Activated T-helper 9 cell treated with anti-CD3 and anti-CD28 coated beads, Interleukin-2, amount 50 U/mL, for 16 hours (primary cell): ENCODE data around the gene PINK1.
A peak's percentile ranks its signal among the peaks of the same experiment; 100 is the strongest.
"Not testable (repeated sequence)": the region's sequence is repeated elsewhere in the genome, so short reads cannot be mapped to it uniquely, and the experiment has no call there.

Source experiments
- DNase-seq: peaks from one replicate; pipeline ENCODE4 v3.0.0-alpha.2; 2020; ENCODE audit warnings: low read depth

The PINK1 gene

DNA sequence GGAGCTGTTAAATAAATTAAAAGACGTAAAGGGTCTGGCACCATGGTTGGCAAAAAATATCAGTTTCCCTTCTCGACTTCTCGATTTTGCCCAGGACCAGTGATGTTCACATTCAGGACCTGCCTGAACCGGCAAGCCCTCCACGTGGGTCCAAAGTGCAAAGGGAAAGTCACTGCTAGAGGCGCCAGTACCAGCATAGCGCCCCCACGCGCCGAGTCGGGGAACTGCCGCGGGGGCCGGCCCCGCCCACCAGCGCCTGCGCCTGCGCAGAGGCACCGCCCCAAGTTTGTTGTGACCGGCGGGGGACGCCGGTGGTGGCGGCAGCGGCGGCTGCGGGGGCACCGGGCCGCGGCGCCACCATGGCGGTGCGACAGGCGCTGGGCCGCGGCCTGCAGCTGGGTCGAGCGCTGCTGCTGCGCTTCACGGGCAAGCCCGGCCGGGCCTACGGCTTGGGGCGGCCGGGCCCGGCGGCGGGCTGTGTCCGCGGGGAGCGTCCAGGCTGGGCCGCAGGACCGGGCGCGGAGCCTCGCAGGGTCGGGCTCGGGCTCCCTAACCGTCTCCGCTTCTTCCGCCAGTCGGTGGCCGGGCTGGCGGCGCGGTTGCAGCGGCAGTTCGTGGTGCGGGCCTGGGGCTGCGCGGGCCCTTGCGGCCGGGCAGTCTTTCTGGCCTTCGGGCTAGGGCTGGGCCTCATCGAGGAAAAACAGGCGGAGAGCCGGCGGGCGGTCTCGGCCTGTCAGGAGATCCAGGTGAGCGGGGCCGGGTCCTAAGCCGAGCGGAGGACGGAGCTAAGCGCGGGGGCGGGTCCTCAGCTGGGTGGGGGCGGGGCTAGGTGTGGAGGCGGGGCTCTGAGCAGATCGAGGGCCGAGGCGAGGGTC is at the start of gene PINK1:
PINK1 (plus strand) TSS at position 269 of the 875 bp plus-strand sequence; CDS start at position 360, 91 bp downstream.
- DNase-seq, result peak; percentile 80

- DNase-seq, result no peak
Measured at GRCh38 chr1:20584890-20585289, 48.4 kb upstream of the PINK1 start.

DNA sequence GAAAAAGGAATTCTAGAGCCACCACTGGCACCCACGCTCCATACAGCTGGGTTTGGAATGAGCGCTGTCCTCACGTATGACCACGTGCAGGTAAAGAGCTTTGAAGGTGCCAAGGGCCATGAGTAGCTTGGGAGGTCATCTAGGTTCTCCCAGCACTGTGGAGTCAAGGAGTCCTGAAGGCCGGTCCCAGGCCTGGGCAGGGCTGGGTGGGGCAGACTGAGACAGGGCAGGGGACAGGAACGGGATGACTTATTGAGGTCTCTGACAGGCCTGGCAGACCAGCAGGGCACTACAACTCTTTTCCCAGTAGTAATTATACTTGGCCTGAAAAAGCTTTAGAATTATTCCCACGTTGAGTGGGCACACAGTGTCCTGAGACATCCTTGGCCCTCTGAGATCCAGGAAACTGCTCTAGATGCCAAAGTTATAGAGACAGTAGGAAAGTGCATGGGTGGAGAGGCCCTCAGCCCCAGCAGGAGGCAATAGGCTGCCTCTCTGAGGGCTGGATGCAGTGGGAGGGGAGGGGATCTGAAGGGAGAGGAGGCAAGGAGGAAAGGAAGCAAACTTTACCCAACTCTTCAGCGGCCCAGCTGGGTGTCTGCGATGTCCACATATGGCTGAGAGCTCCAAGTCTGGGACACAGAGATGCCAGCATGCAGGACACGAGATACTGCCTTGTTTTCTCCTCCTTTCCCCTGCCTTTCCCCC is 46.2 kb upstream of the PINK1 start:
- no peak for DNase-seq

DNA sequence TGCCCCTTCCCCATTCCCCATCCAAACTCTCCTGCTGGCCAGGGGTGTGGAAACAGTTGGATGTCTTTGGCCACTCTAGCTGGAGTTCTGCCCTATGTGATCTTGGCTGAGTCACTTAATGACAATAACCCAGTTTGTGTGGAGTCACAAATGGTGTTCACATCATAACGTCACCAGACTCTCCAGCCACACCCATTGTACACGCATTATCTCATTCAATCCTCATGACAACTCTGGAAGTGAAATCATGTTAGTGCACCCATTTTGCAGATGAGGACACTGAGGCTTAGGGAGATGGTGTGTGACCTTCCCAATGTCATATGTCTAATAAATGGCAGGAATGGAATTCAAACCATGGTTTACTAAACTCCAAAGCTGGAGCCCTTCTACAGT is 45.6 kb upstream of the PINK1 start:
- DNase-seq, result no peak

DNA sequence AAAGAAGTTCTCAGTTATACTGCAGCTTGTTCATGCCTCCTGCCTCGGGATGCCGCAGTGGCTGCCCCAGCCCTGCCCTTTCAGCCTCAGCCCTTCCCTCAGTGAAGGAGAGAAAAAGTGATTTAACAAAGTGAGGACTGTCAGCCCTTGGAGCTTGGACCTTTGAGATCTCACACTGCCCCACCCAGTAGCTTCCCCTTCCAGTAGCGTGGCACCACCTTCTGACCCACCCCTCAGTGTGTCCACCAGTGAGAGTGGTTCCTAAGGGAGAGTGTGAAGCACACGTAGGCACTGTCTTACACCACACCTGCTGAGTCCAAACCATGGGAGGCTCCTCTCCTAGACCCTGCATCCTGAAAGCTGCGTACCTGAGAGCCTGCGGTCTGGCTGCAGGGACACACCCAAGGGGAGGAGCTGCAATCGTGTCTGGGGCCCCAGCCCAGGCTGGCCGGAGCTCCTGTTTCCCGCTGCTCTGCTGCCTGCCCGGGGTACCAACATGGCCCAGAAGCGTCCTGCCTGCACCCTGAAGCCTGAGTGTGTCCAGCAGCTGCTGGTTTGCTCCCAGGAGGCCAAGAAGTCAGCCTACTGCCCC is 44.5 kb upstream of the PINK1 start, which contains the start of gene CDA:
CDA (plus strand) TSS at position 464 of the 592 bp plus-strand sequence; CDS start at position 497, 33 bp downstream.
- DNase-seq, result no peak

DNA sequence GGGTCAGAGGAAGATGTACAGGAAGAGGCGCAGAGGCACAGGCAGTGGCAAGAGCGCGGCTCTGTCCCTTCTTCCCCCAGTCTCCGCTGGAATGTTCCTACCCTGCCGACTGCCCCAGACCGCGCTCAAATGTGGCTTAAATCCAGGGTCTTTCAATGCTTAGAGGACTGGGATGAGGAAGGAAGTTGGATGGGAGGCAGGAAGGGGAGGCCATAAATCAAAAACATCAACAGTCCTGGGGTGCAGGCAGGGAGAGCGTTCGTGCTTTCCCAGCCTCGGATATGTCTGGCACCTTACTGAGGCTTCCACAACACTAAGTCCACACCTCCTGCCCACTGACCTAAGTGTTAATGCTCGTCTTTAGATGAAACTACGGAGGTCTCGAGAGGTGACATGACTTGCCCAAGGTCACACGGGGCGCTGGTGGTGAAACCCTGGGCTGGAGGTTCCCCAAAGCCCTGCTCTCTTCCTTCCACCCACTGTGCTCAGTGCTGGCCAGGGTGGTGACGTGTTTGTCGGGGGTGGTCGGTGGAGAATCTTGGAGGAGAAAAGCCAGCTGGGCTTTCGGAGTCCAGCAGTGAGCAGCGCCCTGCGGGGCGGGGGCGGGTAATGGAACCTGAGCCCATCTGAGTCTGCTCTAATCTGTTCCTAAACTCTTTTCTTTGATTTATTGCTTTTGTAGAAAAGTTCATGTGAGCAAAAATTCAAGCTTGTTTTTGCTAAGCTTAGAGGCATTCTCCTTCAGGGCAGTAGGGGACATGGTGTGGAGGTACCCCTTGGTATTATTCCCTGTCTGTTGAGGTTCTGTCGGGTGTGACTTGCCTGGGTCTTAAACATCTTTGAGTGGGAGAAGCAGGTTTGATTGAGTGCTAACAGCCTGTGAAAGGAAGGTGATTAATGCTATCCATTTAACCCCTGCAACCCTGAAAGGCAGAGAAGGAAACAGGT is 43.7 kb upstream of the PINK1 start:
- DNase-seq, result no peak

DNA sequence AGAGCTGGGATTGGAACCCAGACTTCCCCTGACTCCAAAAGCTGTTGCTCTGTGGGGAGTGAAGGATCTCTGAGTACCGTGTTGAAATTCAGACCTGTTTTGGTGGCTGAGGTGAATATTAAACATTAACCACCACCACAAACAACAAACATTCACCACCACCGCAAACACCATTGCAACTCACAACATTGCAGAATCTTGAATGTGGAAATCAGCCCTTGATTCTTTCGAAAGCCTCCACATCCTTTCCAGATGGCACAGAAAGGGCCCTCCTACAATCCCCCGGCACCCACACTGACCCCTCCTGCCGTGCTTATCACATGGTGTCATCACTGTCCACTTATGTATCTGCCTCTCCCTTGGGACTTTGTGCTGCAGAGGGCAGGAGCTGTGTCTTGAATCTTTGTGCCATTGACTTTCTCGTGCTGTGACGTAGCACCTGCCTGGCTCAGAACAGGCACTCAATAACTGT is 42.9 kb upstream of the PINK1 start:
- DNase-seq, result no peak

- no peak for DNase-seq
Measured at GRCh38 chr1:20593756-20594155, 39.5 kb upstream of the PINK1 start.

DNA sequence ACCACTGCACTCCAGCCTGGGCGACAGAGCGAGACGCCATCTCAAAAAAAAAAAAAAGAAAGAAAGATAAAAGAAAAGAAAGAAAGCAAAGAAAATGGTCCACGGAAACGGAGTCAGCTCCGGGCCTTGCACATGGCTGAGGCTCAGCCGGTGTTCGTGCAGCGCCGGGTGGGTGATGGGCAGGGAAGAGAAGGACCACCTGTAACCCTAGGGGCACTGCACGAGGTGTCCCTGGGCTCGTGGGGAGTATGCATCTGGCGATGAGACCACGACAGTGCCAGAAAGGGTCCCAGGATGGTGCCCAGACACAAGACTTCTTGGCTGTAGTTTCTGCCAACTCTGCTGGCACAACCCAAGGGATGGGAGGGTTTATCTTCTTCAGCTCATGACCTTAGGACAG is 38.5 kb upstream of the PINK1 start:
- DNase-seq, result no peak

DNA sequence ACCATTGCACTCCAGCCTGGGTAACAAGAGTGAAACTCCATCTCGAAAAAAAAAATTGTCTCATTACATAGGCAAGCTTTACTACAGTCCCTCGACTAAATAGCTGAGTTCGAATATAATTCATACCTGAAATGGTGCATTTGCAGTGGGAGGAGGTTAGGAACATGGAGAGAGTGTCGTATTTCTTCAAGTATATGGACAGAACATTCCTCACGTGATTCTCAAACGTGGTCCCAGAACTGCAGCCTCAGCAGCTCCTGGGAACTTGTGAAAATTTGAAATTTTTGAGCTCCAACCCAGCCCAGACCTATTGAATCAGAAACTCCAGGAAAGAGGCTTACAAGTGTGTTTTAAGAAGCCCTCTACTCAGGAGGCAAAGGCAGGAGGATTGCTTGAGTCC is 37.2 kb upstream of the PINK1 start:
- no peak for DNase-seq

DNA sequence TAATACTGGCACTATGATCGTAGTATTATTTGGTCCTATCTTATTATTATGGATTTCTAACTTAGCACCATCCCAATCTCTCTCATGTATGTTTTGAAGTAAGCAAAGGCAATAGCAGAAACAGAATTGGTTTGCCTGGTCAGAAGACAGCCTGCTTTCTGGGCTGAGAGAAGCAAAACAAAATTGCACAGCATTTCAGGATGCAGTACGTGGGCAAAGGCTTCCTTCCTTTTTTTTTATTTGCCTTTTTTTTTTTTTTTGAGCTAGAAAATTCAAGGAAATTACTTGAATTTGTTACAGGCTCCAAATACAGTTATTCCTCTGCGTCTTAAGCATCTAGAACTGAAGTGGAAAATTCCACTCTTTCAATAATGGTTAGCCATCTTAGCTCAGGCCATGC is 35.6 kb upstream of the PINK1 start:
- DNase-seq, result no peak

- no peak for DNase-seq
Measured at GRCh38 chr1:20600156-20600555, 33.1 kb upstream of the PINK1 start.

DNA sequence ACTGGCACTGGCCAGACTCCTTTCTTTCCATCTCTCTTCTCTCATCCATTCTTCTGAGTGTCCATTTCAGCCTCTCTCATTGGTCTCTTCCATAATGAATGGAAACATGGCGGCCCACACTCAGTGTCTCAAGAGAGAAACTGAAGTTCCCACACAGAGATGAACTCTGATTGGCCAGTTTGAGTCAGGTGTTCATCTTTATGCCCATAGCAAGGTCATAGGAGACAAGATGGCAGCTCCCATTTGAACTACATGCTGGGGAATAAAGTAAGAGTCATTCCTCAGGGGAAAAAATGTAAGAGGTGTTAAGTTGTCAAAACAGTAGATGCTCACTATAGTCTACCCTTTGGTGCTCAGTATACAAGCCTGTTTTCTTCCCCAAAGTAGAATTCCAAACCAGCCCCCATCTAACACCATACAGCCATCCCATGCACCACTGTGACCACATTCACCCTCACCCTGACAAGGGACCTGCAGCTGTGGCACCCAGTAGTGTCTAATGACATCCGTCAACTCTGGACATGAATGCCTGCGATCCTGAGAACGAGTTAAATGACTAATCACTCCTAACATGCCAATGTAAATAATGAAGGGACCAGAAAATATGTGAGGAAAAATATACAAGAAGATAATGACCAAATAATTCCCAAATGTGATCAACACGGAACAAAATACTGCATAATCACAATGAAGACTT is 32.0 kb upstream of the PINK1 start:
- no peak for DNase-seq

- no peak for DNase-seq
Measured at GRCh38 chr1:20602851-20603450, 30.3 kb upstream of the PINK1 start.

DNA sequence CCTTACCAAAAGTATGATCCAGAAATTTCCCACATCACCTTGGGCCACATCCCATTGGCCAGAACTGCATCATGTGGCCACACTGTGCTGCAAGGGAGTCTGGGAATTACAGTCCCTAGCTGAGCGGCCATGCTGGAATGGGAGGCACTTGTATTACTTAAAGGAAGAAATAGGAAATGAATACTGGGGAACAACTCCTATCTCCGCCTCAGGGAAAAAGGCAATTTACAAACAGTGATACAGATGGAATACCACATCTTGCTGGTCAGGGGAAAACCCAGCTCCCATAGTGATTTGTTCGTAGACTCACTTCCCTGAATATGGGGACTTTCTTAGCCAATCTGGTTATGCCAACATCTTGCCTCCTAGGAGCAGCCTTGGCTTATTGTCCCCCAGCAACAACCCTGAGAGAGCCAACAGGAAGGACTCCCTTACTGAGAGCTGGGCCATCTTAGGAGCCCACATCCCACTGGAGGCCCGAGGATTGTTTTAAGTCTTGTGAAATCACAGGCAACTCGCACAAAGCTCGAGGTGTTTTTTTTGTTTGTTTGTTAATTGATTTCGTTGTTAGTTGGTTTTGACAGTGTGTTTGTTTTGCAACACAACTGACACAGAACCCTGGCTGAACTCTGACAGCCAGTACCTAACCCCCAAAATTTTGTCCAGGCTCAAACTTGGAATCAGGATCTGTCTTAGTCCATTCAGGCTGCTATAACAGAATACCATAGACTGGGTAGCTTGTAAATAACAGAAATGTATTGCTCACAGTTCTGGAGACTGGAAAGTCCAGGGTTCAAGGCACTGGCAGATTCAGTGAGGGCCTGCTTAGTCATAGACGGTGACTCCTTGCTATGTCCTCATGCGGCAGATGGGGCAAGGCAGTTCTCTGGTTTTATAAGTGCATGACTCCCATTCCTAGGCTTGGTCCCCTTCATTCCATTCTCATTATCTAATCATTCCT is 29.5 kb upstream of the PINK1 start:
- no peak for DNase-seq

GRCh38 chr1:20604678-20605077 is 28.6 kb upstream of the PINK1 start:
- no peak for DNase-seq

- DNase-seq, result not testable (repeated sequence)
Measured at GRCh38 chr1:20606801-20607570, 26.3 kb upstream of the PINK1 start.

DNA sequence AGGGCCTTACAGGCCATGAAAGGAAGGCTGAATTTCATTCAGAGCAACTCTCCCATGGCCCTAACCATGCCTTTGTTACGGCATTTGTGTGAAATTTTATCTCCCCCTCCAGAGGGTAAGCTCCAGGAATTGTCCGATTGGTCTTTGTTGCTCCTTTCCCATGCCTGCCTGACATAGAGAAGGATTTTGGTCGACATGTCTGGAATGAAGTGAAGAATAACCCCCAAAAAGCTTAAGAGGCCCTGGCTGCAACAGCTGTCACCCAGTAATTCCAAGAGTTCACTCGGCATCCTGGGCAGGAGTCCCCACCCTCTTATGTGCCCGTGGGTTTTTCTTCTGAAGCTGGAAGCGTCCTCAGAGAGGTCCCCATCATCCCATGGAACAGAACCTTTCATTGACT is 23.7 kb upstream of the PINK1 start:
- DNase-seq, result no peak

GRCh38 chr1:20610970-20611369 is 22.3 kb upstream of the PINK1 start:
- no peak for DNase-seq
